DMS79 treated with DMSO at 0.1 percent for 48 hours (cell line): Measurements from ENCODE around the gene SHOX.
"Not testable (repeated sequence)": the region's sequence is repeated elsewhere in the genome, so short reads cannot be mapped to it uniquely, and the experiment has no call there.

Experiments used
- DNase-seq: peaks from one replicate; lab custom pipeline; 2025; lab: John Stamatoyannopoulos, UW

The SHOX gene

DNA sequence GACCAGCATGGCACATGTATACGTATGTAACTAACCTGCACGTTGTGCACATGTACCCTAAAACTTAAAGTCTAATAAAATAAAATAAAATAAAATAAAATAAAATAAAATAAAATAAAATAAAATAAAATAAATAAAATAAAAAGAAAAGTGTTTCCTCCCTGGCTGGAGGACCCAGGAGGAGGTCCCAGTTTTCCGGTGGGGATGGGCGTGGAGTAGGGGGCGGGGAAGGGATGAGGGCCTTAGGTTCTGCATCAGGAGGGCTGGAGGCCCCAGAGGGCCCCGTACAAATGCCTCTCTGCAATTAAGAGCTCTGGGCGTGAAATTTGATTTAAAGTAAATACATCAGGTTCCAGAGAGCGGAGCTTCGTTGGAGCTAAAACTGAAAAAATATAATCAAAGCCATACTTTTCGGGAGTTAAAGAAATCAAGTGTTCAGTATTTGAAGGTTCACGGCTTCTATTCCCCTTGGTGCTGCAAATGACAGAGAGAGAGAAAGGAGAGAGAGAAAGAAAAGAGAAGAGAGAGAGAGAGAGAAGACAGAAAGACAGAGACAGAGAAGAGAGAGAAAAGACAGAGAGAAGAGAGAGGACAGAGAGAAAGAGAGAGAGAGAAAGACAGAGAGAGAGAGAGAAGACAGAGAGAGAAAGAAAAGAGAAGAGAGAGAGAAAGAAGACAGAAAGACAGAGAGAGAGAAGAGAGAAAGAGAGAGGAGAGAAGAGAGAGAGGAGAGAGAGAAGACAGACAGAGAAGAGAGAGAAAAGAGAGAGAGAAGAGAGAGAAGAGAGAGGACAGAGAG is 8.7 kb upstream of the SHOX start:
- no peak for DNase-seq

- DNase-seq: not testable (repeated sequence)
These were observed 7.8 kb upstream of the SHOX start for GRCh38 chrX:622802-623201.

GRCh38 chrX:623268-623598 is 7.4 kb upstream of the SHOX start:
- no peak for DNase-seq

DNA sequence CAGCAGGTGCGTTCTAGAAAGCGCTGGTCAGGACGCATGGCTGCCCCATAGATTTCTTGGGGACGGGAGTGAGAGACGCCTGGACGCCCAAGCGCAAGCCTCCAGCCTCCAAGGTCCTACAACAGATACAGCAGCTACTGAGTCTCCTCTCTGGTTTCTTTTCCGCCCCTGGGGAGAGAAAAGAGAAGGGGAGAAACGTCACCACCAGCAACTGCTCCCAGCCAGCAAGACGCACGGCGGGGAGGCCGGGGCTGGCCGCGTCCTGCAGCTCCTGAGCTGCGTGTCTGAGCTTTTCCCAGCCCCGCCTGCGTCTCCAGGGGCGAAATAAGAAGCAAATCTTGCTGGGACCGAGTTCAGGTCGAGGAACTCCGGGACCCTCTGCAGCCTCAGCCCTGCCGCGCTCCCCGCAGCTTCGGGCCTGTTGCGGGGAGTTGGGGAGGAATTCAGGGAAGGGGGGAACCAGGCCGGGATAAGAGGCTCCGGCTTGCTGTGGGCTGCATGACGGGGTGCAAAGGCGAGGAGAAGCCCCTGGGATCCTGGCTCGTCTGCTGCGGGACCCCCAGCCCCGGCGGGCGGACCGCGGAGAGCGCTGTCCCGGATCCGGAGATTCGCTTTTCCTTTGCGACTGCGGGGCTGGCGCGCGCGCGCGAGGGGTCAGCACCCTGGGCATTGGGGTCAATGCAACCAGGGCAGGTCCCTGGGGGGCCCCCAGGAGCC is 6.8 kb upstream of the SHOX start:
- no peak for DNase-seq

- DNase-seq: no peak
These were observed 5.4 kb upstream of the SHOX start for GRCh38 chrX:625137-625691.

DNA sequence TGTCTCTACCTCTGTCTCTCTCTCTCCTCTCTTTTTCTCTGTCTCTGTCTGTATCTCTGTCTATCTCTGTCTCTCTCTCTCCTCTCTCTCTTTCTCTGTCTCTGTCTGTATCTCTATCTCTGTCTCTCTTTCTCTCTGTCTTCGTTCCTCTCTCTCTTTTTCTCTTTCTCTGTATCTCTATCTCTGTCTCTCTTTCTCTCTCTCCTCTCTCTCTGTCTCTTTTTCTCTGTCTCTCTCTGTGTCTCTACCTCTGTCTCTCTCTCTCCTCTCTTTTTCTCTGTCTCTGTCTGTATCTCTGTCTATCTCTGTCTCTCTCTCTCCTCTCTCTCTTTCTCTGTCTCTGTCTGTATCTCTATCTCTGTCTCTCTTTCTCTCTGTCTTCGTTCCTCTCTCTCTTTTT is 4.5 kb upstream of the SHOX start:
- DNase-seq: not testable (repeated sequence)

DNA sequence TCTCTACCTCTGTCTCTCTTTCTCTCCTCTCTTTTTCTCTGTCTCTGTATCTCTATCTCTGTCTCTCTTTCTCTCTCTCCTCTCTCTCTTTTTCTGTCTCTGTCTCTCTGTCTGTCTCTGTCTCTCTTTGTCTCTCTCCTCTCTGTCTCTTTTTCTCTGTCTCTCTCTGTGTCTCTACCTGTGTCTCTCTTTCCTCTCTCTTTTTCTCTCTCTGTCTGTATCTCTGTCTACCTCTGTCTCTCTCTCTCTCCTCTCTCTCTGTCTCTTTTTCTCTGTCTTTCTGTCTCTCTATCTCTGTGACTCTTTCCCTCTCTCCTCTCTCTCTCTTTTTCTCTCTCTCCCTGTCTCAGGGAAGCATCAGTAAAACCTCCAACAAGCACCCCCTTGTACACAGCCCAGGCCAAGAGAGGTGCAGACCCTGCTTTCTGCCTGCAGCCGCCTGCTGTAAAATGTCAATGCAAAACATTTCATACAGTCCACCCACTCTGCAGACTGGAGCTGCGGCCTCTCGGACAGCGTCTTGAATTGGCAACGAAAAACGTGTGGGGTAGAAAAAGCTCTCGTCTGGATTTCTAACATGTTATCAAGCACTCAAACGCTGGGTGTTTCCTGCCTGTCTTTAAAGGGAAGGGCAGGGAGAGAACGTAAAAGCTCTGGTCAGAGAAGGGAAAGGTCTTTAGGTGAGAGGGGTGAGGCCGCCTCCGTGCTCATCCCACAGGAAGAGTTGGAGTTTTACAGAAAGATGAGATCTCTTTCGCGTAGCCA is 3.7 kb upstream of the SHOX start:
- DNase-seq: no peak

DNA sequence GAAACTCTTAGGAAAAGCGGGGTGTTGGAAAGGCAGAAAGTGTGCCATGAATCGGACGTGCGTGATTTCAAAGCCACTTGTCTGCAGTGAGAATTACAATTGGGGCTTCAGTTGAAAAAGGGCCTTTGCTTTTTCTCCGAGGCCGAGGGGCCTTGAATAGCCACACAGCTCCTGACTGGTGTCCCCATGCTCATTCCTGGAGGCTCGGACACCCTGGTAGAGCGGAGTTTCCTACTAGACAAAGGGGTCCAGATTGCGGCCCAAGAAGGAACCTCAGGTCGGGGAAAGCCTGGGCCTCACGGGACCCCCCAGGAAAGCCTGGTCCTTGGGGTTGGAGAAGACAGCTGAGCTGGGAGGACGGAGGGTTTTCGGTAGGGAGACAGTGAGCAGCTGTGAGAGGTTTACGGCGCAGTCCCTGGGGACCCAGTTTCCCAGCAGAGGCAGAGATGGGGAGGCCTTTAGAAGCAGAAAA is 3.0 kb upstream of the SHOX start:
- no peak for DNase-seq

DNA sequence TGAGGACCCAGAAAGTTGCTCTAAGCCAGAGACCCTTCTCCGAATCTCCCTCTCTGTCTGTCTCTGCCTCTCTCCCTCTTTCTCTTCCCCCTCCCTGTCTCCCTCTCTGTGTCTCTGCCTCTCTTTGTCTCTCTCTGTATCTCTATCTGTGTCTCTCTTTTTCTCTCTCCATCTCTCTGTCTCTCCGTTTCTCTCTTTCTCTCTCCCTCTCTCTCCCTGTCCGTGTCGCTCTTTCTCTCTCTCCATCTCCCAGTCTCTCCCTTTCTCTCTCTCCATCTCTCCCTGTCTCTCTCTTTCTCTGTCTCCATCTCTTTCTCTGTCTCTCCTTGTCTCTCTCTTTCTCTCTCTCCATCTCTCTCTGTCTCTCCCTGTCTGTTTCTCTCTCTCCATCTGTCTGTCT is 2.6 kb upstream of the SHOX start:
- DNase-seq: no peak

DNA sequence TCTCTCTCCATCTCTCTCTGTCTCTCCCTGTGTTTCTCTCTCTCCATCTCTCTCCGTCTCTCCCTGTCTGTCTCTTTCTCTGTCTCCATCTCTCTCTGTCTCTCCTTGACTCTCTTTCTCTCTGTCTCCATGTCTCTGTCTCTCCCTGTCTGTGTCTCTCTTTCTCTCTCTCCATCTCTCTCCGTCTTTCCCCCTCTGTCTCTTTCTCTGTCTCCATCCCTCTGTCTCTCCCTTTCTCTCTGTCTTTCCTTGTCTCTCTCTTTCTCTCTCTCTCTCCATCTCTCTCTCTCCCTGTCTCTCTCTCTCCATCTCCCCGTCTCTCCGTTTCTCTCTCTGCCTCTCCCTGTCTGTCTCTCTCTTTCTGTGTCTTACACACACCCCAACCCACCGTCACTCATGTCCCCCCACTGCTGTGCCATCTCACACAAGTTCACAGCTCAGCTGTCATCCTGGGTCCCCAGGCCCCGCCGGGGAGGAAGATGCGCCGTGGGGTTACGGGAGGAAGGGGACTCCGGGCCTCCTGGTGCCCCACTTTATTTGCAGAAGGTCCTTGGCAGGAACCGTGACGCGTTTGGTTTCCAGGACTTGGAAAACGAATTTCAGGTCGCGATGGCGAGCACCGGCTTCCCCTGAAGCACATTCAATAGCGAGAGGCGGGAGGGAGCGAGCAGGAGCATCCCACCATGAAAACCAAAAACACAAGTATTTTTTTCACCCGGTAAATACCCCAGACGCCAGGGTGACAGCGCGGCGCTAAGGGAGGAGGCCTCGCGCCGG is 1.2 kb upstream of the SHOX start:
- DNase-seq: no peak

- no peak for DNase-seq
These were observed 482 bp upstream of the SHOX start for GRCh38 chrX:630007-630611.

GRCh38 chrX:631802-632365 is 1.3 kb downstream of the SHOX start:
- no peak for DNase-seq

GRCh38 chrX:632366-633042 is 1.9 kb downstream of the SHOX start:
- DNase-seq: no peak

DNA sequence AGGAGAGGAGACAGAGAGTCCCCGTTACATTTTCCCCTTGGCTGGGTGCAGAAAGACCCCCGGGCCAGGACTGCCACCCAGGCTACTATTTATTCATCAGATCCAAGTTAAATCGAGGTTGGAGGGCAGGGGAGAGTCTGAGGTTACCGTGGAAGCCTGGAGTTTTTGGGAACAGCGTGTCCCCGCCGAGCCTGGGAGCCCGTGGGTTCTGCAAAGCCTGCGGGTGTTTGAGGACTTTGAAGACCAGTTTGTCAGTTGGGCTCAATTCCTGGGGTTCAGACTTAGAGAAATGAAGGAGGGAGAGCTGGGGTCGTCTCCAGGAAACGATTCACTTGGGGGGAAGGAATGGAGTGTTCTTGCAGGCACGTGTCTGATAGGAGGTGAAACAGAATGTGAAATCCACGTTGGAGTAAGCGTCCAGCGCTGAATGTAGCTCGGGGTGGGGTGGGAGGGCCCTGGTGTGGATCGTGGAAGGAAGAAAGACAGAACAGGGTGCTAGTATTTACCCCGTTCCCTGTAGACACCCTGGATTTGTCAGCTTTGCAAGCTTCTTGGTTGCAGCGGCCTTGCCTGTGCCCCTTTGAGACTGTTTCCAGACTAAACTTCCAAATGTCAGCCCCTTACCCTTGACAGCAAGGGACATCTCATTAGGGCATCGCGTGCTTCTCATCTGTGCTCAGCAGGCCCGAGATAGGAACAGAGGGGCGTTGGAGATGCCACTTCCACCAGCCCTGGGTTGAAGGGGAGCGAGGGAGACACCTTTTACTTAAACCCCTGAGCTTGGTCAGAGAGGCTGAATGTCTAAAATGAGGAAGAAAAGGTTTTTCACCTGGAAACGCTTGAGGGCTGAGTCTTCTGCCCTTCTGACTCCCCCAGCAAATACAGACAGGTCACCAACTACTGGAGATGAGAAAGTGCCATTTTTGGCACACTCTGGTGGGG is 2.7 kb downstream of the SHOX start:
- no peak for DNase-seq

GRCh38 chrX:633985-634958 is 3.7 kb downstream of the SHOX start:
- no peak for DNase-seq

DNA sequence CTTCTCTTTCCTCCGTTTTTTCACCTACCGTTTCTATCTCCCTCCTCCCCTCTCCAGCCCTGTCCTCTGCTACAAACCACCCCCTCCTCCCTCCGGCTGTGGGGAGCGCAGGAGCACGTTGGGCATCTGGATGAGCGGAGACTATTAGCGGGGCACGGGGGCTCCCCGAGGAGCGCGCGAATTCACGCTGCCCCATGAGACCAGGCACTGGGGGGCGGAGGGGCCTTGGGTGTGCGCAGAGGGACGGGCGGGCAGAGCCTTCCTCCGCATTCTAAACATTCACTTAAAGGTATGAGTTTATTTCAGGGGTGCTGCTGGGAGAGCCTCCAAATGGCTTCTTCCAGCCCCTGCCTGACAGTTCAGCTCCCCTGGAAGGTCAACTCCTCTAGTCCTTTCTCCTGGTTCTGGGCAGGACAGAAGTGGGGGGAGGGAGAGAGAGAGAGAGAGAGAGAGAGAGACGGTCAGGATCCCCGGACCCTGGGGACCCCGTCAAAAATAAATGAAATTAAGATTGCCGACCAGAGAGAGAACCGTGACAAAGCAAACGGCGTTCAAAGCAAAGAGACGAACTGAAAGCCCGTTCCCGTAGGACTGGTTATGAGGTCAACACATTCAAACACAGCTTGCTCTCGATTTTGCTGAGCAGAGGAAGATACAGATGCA is 5.0 kb downstream of the SHOX start:
- DNase-seq: no peak

DNA sequence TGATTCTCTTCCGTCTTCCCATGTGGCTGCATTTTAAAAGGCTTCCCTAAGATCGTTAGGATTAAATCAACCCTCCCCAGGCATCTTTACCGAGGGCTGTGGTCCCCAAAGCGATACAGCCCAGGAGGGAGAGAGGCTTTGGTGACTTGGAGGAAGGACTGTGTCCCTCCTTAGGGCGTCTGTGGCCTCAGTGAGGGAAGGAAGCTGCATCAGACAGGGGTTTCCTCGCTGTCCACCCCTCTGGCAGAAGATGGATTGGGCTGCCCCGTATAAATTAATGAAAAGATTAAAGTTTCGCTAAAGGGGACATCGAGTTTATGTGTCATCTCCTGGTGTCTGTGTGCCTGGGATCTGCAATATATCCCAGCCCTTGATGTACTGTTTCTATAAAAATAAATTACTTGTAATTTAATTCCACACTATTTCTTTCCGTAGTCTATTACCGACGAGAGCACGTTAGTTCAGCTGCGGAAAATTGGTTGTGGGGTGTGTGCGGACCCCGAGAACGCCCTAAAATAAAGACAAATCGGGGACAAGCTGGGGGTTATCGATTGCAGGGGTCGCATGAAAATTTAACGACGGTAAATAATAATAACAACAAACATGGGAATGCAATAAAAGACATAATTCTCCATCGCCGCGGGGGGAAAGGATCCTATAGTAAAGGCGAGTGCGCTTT is 6.5 kb downstream of the SHOX start:
- DNase-seq: no peak
